CD4-positive, alpha-beta T cell treated with Interleukin-12 subunit alpha and Interleukin-12 subunit beta, for 1 hour (primary cell): ENCODE data around the gene TBXT.
"Not testable (repeated sequence)": the region's sequence is repeated elsewhere in the genome, so short reads cannot be mapped to it uniquely, and the experiment has no call there.

Source experiments
- DNase-seq: peaks from one replicate; pipeline ENCODE4 v3.0.0-alpha.2; 2020

The TBXT gene

DNA sequence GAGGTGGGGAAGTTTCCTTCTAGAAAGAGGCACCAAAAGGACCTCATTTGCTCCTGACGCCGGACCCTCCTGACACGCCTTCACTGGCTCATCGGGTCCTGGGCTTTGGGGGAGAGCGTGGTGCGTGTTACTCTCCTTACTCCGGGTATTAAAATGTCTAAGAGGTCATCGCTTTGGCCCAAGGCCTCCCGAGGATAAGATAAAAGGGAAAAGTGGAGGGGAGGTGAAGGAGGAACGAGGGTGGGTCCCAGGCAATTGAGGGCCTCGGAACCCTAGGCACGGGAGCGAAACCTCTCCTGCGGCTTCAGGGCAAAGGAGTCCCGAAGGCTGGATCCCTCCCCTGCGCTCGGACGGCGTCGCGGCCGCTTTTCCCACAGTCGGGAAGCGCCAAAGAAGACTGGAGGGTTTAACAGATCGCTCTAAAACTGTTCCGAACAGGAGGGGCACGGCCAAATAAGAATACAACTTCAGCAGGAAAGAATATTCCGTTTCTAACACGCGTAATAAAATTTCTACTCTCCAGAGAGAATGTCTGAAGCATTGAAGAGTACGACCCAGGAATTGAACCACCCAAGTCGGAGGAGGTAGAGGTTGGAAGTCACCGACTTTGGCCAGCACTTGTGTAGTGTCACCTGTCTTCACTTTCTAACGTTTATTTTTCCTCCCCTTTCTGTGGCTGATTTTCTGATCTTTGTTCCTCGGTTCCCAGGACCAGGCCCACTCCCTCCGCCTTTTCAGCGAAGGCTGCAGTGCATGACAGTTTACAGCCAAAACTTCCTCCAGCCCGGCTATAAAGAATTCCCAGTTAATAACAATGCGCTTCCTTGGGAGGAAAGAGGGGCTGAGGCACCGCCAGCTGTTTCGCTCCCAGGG lies 2.1 kb upstream of the TBXT start:
- DNase-seq, result no peak

DNA sequence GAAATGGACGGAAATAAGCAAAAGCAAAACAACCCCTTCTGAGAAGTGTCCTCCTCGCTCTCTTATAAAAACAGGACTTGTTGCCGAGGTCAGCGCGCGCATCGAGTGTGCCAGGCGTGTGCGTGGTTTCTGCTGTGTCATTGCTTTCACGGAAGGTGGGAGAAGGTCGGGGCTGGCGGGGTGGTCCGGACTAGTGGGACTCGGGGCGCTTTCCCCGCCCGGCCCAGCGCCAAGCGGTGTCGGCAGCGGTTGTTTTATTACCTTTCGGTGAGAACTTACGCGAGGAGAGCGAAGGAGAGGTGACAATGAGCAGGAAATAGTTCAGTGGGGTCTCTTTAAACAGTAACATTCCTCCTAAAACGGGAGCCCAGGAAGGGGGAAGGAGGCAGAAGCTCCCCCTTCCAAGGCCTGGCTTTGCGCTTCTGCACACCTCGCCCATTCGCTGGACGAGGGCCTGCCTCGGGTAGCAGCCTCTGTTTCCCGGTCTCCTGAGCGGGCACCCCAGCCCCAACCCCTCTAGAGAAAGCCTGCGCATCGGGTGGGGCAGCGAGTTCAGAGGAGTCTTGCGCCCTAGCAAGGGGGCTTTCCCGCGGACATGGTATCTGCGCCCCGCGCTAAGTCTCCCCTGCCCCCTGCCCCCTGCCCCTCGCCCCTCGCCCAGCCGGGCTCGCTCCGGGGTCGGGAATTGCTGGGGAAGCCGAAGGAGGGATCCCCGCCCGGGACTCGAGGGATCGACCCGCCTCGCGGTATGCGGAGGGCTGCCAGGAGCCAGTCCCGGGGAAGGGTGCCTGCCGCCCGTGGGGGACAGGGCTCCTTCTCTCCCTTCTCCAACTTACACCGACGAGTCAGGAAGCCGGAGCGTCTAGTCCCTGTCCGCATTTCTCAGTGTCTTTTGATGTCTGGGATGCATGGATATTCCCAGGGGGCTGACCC lies 1.2 kb upstream of the TBXT start:
- DNase-seq, result no peak

DNA sequence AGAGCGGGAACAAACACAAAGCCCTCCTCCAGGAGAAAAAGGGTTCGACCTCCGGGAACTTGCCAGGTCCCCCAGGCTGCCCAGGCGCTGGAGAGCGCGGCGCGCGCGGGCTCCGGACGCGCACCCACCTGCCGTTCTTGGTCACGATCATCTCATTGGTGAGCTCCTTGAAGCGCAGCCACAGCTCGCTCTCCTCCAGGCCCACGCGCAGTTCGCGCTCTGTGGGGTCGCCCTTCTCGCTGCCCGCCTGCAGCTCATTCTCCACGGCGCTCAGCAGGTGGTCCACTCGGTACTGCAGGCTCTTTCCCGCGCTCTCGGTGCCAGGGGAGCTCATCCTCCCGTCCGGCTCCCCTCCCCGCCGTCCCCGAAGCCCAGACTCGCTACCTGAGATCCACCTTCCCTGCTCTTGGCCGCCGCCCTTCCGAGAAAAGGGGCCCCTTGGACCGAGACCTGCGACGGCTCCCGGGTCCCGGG lies 356 bp downstream of the TBXT start:
- no peak for DNase-seq

DNA sequence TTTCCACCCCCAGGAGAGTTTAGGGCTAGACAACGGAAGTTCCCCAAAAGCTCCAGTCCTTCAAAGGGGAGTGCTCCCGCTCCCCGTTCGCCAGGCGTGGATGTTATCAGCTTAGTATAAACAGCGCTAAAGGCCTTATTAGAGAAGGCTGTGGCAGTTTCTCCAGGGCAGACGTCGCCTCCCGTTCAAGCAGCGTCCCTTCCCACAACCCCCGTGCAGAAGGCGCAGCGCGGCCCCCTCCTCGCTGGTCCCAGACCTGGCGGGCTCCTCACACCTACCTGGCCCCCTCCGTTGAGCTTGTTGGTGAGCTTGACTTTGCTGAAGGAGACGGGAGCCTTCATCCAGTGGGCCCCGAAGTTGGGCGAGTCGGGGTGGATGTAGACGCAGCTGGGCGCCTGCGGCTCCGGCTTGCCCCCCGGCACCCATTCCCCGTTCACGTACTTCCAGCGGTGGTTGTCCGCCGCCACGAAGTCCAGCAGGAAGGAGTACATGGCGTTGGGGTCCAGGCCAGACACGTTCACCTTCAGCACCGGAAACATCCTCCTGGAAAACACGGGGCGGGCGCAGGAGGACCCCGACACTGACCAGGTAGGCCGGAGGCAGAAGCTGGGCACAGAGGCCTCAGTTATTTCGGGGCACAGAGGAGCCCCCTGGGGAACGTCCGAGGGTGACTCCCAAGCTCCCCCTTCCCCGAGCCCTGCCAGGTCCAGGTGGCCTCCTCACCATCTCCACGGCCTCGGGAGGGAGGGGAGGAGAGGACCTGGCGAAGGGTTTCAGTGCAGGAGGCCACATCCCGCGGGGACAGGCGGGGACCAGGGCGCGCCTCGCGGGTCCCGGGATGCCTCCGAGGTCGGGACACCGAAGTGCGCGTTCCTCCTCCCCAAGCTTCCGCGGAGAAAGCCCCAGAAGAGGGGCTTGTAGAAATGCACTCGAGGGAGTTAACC lies 1.1 kb downstream of the TBXT start:
- no peak for DNase-seq

DNA sequence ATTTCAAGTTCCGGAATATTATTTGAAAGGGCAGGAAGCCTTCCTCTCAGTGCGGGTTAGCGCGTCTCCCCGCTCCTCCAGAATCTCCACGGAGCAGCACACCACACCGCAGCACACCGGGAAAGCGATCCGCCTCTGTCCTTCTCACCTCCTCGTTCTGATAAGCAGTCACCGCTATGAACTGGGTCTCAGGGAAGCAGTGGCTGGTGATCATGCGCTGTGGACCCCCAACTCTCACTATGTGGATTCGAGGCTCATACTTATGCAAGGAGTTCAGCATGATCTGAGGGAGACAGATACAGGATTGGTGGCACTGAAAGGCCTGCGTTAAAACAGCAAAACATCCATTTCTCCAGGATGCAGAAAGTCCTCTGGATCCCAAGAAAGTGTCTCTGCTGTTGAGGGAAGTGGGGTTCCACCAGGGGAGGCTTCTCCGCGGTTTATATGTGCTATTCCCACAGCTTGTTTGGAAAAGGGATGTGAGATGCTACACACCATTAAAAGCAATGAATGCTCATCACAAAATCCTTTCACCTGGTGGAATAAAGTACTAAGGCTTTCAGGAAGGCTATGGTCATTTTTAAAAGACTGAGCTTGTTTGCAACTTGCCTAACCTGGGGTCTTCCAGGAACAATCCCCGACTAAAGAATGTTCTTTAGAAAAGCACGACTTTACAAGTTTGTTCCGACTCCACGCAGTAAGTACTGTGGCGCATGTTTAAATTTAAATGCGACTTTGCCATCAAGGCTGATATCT lies 1.9 kb downstream of the TBXT start:
- DNase-seq, result no peak

DNA sequence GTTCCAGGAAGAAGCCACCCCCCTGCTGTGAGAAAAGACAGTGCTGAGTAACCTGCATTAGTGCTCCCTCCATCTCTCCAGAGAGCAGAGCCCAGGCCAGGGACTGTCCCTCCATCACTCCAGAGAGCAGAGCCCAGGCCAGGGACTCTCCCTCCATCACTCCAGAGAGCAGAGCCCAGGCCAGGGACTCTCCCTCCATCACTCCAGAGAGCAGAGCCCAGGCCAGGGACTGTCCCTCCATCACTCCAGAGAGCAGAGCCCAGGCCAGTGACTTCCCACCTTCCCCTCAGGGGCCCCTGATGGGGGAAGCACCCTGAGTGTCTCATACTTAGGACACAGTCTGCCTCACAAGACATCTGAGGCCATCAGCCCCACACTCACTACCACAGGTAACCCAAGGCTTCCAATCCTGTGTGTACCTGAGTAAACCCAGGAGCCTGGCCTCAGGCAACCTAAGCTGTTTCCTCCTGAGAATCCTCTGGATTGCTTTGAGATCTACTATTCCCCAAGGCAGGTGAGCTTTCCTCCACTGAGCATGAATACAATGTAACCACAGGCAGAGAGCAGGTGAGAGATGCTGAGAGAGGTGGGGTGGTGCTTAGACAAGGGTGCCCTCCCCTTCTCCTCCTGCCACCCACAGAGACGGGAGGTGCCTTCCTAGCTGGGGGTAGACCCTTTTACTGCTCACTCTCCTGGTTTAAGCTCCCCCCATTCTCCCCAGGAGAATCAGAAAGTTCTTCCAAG lies 4.9 kb downstream of the TBXT start:
- DNase-seq, result no peak

DNA sequence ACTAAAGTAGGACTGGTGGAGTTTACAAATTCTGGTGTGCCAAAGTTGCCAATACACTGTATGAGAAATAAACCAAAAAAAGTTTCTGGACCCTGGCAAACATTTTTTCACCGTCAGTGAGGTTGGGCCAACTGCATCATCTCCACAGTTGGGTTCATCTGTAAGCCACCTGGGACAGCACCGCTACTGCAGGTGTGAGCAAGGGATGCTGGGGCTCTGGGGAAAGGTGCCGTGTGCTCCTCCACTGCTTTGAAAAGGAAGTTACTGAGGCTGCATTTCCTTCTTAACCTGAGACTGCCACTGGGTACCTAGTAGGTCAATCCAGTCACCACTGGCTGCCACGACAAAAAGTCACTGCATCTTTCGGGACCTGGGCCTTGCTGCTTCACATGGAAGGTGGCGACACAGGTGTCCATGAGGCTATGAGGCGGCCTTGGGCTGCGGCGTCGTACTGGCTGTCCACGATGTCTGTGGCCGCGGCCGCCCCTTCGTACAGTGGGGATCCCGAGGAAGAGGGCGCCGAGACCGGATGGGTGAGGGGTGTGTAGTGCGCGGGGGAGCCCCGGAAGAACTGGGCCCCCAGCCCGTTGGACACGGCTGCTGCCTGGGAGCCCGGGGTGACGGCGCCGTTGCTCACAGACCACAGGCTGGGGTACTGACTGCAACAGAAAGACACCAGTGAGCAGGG lies 9.6 kb downstream of the TBXT start:
- DNase-seq, result no peak

DNA sequence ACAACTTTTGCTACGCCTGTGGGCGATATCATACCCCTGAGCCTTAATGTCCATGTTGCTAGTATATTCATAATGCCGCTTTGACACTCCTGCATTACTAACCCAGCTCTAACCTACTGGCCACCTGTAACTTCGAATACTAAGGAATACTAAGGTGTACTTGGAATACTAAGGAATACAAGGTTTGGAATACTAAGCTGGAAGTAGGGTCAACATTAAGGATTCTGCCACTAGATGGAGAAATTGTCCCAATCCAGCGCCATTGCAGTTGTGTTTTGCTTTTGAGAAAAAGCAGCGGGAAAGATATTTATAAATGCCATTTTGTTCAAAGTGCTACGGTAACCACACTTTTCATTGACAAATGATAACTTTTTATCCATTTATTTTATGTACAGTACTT lies 10.7 kb downstream of the TBXT start:
- no peak for DNase-seq

DNA sequence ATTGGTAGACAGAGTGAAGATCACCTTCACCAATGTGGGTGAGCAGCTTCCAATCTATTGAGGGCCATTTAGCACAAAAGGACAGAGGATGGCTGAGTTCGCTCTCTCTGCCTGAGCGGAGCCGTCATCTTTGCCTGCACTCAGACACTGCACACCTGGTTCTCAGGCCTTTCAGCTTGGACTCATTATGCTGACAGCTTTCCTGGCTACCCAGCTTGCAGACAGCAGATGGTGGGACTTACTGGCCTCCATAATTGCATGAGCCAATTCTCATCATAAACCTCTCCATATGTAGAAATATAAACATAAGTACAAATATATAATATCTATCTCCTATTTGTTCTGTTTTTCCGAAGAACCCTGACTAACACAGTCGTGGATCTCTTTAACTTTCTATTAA lies 13.7 kb downstream of the TBXT start:
- DNase-seq, result no peak

DNA sequence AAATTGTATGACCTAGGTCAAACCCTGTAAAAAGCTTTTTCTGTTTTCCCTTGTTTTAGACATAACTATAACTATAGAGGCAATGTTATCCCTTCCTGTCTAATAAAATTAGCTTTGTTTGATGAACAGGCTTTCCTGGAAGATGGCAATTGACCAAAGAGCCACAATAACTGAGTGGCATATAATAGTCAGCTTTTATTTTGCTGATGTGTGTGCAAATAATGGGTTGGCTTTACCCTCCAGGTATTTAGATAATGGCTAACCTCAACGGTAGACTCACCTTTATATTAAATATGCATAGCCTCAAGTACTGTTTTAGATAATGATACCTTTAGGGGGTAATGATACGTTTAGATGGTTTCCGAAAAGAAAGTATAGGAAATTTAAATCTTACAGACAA lies 15.0 kb downstream of the TBXT start:
- no peak for DNase-seq

DNA sequence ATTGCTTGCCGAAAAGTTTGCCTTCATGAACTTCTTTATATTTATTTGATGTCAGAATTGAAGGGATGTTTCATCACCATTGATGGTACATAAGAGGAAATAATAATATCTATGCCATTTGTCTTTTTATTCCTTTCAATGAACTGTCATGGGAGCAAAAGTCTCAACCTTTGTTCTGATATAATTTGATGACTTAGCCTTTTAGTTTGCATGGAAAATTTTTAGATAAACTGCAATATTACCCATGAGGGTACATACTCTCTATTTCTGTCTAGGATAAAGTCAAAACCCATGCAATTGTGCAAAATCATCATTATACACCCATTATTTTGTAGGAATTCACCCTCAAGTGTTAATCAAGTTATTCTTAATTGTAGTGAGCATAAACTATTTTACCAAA lies 15.9 kb downstream of the TBXT start:
- DNase-seq, result no peak

DNA sequence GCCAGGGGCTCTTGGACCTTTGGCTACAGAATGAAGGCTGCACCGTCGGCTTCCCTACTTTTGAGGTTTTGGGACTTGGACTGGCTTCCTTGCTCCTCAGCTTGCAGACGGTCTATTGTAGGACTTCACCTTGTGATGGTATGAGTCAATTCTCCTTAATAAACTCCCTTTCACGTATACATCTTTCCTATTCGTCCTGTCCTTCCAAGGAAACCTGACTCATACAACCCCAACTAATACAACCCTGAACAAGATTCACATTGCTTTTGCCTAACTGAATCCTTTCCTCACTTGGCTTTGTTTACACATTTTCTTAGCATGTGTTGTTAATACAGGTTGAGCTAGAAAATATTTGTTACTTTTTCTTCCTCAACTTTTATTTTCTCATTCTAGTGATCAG lies 21.9 kb downstream of the TBXT start:
- no peak for DNase-seq

DNA sequence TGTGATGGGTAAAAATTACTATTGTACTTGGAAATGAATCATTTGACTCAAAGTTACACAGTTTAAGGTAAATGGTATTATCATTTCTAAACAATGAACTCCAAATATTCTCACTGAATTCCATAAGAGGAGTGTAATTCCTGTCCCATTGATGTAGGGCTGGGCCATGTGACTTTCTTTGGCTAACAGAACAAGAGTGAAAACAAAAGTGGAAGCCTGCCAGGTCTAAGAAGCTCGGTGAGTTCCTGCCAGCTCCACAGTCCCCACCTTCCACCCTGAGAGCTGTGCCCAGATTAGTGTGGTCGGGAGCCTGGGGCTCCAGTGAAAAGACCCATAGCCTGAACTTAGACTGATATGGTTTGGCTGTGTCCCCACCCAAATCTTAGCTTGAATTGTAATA lies 24.6 kb downstream of the TBXT start:
- DNase-seq, result no peak

DNA sequence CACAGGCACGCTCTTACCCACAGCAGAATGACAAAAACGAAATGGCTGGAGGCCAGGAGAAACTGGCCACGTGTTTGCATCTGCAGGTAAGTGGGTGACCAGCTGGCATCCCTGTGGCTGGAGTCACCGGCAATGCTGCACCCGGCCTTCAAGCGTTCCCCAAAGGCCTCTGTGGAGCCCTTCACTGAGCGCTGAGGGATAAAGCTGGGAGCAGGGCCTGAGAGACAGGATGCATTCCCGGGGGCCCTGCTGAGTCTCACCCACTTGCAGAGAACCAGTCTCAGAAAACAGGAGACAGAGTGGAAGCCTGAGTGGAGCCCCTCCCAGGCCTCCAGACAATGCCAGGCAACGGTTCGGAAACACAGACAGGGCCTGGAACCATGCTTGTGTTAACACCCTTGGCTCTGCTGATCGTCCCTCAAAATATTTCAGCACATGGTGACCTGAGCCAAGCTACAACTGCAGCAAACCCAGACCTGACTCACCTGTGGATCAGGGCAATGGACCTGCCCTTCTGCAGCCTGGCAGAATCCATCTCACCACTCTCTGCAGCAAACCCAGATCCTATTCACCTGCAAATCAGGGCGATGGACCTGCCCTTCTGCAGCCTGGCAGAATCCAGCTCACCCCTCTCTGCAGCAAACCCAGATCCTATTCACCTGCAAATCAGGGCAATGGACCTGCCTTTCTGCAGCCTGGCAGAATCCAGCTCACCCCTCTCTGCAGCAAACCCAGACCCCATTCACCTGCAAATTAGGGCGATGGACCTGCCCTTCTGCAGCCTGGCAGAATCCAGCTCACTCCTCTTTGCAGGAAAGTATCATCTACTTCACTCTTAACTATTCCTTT lies 39.8 kb downstream of the TBXT start:
- no peak for DNase-seq

DNA sequence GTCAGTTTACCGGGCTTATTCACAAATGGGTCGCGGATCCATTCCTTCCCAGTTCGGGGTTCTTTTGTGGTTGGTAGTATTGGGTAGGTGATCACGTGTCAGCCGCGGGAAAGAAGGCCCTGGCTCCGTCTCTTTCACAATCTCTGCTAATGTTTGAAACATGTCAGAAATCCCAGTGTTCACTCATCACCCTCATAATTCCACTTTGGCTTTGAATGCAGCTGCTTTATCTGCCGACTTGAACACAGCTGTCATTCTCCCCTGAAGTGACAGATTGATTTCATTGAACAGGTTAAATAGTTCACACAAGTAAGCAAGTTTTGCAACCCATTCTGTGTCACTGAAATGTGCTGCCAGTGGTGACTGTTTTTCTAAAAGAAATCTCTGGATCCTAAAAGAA lies 44.5 kb downstream of the TBXT start:
- DNase-seq, result not testable (repeated sequence)

DNA sequence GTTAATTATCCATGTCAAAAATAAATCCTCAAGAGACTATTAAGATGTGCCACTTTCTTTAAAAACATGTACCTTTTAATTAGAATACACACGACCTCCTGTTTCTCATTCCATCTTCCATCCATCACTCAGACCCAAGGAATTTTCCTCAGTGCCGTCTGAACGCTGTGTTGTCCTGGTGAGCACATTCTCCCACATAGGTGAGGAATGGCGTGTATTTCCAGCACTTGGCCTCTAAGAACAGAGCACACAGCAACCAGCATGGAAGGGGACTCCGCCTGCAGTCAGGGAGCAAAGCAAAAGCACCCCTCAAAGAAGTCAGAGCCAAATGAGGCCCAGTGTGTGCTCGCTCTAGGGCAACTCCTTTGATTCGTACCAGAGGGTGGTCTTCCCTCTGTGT lies 45.9 kb downstream of the TBXT start:
- DNase-seq, result no peak

DNA sequence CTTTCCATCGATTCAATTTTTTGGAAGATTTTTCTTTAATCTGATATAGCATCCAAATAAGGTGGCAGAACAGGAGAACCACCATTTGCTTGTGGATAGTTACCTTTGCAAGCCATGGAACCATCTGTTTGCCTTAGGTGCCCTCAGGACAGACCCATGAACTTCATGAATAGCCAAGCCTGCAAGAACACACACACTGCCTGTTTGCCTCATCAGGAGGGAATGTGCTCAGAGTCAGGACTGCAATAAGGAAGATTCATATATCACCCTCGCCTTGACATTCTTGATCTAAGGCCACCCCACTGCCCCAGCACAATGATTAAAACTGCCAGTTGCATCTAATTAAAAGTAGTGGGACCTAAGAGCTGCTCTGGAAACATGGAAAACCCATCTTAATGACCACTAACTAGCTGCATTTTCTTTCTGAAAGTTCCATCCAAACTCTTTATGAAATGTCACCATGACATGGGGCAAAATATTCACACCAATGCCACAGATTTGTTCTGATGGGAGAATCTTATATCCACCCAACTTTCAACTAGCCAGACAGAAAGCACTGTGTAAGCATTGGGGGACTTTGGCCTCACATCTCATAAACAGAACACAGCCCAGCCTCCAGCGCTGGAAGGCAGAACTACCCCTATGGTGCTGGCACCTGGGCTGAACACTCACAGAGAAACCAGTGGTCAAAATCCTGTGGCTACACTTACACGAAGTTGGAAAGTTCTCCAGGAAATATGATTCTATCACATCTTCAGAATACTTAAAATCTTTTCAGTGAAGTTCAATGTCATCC lies 48.3 kb downstream of the TBXT start:
- DNase-seq, result no peak

DNA sequence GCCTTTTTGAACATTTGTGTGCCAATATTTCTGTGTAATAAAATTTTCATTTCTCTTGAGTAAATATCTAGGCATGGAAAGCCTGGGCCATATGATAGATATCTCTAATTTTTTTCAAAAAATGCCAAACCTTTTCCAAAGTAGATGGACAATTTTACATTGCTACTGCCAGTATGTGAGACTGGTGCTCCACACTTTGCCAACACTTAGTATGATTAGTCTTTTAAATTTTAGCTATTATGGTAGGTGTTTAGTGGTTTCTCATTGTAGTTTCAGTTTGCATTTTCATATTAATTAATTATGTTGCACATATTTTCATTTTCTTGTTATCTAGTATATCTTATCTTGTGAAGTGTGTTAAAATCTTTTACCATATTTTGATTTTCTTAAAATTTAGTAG lies 52.0 kb downstream of the TBXT start:
- DNase-seq, result no peak

DNA sequence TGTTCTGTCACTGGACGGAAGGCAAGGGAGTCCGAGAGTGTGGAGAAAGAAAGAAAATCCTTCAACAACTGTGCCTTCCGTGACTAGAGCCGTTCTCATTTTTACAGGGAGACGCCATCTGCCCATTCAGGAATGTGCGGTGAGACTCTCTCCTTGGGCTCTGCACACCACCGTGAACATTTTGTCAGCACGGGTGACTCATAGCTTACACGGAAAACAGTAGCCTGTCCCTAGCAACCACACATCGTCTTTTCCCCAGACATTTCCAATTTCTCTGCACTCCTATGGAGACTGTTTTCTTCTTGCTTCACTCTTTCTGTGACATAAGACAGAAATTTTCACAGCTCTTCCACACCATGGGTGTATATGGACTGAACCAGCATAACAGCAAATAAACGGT lies 55.1 kb downstream of the TBXT start:
- DNase-seq, result no peak
